ELR (cell line): ENCODE data around the gene NUB1.

Source experiments
- DNase-seq: peaks from one replicate; pipeline ENCODE4 v3.0.0-alpha.2; 2015; ENCODE audit warnings: low read depth

NUB1 gene

DNA sequence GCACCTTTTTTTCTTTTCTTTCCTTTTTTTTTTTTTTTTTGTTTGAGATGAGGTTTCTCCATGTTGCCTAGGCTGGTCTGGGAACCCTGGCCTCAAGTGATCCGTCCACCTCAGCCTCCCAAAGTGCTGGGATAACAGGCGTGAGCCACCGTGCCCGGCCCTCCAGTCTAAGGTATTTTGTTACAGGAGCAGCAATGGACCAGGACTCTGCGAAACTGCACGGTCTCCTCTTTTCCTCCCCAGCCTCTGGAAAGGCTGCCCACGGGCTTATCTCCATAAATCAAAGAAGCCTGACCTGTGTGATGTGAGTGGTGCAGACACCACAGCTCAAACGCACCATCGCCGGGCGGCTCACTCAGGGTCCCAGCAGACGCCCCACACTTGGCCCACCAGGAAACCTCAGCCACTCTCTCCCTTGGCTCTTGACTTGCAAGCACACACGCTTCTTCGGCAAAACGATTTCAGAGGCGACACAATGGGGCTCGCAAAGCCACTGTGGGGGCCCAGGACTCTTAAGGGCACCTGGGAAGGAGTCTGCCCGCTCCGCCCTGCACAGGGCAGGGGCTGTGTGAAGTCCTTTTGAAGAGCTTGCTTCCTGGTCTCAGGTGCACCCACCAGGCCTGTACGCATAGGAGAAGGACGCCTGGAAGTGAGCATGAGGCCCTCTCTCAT, 47.6 kb downstream of the NUB1 start:
- no peak for DNase-seq

DNA sequence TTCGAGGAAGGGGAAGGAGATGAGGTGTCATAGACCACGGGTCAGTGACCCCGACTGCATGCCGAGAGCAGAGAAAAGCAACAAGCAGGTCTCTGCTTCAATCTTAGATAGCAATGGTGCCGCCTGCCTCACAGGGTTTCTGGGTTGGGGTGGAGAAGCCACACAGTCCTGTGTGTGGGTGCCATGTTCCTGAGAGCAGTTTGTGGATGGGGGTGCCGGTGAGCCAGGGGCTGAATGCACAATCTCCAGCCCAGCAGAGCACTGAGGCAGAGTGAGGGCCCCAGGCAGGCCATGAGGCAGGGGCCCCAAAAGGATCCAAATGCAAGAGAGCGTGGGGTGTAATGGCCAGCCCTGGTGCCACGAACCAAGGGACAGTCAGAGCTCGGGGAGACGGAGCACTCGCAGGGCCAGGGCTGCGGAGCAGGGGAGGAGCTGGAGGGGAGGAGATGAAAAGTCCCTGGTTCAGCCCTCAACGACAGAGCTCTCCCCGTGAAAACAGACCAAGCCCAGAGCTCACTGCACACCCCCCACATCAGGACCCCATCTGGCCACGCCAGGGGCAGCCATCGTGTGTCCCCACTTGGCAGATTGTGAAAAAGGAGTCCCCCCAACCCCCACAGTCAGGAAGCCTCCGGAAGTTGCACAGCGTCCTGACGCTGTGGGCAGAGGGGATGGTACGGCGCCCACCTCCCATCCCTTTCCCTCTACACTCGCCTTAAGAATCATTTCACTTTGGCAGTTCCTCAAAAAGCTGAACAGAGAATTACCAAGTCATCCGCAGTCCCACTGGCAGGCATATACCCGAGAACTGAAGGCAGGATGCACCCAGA, 48.4 kb downstream of the NUB1 start:
- no peak for DNase-seq

DNA sequence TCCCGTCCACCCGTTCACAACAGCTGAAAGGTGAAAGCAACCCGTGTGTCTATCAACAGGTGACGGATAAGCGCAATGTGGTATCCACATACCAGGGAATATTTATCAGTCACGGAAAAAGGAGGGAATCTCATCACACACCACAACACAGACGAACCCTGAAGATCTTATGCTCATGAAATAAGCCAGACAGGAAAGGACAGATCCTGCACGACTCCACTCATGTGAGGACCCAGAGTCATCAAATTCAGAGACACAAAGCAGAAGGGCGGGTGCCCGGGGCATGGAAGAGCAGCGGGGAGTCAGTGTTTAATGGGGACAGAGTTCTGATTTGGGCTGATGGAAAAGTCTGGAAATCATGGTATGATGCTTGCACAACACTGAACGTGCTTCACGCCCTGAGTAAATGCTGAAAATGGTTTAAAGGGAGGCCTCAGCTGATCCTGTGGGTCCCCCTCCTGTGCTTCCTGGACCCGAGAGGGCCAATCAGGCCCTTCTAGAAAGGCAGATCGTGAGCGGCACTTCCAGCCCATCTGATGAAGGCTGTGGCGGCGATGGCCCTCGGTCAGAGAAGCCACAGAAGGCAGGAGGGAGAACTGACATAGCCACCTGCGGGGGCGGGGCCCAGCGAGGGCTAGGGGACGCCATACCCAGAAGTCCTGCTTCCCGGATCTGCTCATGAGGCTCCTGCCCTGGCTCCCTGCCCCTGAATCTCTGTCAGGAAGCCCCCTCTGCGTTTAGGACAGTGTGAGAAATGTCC, 49.2 kb downstream of the NUB1 start:
- no peak for DNase-seq

DNA sequence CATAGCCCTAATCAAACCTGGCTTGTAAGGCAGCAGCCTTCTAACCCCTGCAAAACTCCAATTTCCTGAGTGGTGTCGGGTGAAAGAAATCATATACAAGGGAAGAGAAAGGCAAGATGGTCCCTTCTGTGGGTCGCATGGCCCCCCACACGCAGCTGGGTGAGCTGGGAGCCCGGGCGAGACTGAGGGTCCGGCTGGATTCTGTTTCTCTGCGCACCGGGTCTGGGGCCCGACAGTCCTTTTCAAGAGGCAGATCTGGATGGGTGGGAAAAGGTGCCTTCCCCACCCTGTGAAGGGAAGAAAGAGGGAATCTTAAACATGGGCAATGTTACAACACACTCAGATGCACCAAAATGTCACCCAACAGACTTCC, 49.7 kb downstream of the NUB1 start:
- DNase-seq, result no peak

DNA sequence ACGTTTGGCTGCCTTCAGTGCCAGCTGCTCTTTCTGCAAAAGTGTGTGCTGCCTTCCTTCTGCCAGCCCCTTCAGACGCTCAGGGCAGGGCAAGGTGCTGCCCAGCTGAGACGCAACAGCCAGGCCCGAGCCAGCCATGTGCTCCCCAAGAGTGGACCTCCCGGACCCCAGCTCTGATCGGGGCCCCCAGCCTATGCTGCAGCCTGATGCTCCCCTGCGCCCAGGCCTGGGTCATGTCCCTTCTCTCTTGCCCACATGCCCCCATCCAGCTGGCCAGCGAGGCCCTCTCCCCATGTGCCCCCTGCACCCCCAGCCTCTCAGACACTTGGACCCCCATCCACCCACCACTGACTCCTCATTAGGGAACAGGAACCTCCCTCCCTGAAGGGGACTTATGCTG, 50.4 kb downstream of the NUB1 start:
- DNase-seq, result no peak

DNA sequence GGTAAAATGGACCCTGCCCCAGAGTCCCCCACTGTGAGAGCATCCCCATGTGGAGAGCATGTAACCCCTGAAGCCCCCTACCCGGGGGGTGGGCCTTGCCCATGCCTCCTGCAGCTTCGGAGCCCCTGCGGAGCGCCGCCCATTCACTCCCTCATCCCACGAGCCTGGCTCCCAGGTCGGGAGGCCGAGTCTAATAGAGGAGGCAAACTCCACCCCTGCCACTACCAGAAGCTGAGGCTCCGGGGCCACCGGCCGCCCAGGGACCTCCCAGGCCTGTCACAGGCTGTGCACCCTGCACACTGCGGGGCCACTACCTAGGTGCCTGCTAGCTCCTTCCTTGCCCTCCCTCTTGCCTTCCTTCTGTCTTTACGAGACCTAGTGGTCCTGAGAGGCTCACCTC, 50.8 kb downstream of the NUB1 start:
- no peak for DNase-seq

DNA sequence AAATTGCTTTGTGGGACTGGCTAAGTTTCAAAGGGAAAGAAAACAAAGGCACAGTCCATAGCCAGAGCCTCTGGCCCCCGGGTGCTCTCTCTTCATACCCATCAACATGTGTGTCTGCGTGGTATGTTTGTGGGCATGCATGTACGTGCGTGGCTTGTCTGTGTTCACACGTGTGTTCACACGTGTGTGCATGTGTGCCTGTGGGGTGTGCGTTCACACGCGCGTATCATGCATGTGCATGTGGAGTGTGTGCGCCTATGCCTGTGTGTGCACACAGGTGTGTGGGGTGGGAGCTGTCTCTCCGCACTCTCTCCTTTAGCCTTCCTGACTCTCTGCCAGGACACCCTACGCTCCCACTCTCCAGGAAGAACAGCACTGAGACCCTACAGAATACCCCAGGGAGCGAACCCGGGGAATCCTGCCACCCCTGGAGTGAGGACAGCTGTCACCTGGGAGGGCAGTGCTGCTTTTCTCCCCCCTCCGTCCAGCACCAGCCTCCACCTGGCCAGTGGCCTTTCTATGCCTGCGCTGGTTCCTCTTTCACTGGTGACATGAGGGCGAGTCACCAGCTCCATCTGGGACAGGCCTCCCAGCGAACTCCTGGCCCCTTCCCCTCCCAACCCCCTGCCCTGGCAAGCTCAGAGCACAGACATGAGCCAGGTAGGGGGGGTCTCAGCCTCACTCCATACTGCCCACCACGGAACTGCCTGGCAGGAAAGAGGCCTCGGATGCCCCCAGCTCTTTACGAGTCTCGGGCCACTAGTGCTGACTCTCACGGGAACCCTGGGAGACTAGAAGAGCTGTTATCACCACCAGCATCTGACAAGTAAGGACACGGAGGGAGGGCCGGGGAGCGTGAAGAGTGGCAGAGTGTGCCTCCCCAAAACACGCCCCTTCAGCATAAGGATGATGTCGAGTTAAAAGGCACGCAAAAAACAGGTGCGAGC, 51.7 kb downstream of the NUB1 start:
- no peak for DNase-seq

DNA sequence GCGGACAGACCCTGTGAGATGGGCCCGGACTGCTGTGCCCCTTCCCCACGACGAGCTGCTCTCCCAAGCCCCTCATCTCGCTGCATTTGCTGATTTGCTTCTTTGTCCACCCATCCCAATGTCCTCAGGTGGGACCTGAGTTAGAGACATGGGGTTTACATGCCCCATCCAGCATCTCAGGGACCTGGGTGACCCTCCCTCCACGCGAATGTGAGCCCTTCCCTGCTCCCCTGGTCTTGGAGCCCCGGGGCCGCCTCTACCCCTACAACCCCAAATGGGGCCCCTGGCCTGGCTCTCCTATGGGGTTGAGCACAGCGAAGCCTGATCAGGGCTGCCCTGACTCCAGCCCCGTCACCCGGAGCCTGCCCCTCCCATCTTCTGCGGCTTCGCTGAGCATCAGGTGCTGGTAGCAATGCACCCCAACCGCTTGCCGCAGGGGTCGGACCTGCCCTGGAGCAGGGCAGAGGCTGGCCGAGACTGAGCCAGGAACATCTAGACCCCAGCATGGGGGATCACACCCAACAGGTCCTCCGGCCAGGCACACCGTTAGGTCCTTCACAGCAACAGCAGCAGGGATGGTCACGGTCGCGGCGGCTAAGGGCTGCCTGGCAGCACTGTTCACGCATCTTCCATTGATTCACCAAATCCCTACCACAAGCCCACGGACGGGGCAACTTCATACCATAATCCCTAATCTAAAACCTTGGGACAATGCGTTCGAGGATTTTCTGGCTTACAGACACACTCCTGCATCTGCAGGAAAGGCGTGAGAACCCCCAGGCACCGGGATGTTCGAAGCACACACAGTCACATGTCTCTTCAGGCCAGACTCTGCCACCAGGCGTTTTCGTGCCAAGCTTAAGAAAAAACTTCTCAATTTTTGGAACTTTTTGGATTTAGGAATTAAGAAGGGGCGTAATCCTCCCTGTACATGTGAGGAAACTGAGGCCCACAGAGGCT, 52.7 kb downstream of the NUB1 start:
- no peak for DNase-seq

DNA sequence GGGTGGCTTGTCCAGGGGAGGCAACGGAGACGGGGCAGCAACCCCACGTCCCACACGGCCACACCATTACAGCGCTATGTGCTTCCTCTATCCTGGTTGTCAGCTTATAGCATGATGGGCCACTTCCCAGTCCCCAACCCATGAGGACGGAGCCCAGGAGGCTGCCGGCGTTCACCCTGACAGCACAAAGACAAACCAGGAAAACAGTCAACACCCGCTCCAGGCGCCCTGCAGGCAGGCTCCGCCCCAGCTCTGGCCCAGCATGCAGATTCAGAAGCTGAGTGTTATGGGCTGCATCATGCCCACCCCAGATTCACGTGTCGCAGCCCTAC, 53.4 kb downstream of the NUB1 start:
- no peak for DNase-seq

DNA sequence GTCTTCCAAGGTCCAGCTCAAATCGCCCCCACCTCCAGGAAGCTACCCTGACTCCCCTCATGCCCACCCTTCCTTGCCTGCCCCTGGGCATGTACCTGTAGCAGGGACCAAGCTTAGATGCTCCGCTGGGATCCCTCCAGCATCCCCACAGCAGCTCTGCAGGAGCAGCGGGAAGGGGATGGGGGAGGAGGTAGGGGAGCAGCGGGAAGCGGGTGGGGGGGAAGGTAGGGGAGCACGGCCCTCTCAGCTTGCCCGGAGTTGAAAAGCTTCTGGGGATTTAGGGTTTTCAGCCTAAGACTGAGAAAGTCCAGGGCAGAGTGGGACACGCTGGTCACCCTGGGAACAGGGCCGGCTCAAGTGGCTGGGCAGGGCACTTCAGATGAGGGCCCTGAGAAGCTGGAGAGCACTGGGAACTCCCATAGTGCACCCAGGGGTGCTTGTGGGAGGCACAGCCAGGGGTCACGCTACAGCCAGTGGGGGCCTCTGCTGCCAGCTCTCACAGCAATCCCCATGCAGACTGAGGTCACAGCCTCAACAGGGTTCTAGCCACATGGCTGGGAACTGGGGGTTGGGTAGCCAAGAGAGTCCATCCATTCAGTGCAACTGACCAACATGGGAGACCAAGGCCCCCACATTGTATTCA, 54.8 kb downstream of the NUB1 start:
- DNase-seq, result no peak

DNA sequence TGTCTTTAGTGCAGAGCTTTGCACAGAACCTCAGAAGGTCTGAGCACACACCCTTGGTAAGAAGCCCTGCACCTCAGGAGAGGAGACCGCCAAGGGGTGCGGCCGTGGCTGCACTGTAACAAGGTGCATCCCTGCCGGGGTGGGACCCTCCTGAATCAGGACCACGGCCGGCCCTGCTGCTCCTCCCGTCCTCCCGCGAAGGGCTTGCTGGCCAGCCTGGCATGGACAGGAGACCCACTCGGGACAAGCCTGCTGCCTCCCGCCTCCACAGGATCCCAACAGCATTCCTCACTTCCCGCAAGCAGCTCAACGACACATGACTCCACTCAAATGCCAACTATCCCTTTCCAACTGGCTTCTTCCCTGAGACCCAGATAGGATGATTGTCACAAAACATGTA, 55.4 kb downstream of the NUB1 start:
- no peak for DNase-seq

DNA sequence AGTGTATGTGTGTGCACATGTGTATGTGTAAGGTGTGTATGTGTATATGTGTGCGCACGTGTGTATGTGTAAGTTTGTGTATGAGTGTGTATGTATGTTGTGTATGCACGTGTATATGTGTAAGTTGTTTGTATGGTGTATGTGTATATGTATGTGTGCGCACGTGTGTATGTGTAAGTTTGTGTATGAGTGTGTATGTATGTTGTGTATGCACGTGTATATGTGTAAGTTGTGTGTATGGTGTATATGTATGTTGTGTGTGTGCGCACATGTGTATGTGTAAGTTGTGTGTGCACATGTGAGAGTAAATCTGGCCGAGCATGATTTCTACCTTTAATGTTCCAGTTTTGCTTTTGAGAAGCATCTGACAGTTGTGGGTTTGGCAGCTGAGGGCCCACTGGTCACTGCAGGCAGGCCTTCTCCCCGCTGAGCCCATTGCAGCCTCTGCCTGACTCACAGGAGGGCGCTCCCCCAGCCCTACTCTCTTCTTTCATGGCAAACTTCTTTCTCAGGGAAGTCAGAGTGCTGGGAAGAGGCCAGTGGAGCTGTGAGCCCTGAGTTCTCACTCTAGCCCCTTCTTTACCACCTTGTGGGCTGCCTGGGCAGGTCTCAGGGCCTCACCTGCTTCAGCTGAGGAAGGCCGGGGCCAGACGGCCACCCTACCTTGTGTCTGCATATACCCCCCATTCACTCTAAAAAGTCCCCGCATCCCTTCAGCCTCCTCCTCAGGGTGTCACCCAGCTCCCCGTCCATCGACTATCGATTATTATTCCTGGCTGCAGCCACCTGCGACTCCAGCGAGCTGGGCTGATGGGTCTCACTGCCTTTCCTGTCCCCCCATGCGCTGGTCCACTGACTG, 57.1 kb downstream of the NUB1 start:
- DNase-seq, result no peak

DNA sequence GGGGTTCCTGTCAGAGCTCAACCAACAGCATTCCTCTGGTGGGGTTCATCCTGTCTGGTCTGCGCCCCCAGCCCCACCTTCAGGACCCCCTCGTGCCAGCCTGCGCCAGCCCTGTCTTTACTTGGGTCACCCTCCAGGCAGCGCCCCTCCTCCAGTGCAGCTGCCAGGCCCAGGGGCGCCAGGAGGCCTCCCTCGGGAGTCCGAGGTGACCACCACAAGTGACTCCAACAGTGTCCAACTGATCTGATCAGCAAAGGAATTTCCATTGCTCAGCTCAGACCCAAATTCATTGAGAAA, 57.6 kb downstream of the NUB1 start:
- DNase-seq, result no peak

DNA sequence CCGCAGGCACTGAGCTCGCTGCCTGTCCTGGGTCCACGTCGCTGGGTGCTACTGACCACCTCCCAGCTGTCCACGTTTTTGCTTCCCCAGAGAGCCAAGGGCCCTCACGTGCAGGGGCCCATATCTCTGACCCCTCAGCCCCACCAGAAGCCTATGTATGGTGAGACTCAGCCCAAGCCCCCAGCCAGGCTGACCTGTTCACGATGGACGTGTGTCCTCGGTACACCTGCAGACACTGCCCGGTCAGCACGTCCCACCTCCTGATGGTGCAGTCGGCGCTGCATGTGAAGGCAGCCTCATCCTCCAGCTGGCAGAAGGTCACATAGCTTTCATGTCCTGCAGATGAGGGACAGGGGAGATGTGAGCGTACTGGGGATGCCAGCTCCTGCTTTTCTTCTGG, 58.3 kb downstream of the NUB1 start:
- no peak for DNase-seq

DNA sequence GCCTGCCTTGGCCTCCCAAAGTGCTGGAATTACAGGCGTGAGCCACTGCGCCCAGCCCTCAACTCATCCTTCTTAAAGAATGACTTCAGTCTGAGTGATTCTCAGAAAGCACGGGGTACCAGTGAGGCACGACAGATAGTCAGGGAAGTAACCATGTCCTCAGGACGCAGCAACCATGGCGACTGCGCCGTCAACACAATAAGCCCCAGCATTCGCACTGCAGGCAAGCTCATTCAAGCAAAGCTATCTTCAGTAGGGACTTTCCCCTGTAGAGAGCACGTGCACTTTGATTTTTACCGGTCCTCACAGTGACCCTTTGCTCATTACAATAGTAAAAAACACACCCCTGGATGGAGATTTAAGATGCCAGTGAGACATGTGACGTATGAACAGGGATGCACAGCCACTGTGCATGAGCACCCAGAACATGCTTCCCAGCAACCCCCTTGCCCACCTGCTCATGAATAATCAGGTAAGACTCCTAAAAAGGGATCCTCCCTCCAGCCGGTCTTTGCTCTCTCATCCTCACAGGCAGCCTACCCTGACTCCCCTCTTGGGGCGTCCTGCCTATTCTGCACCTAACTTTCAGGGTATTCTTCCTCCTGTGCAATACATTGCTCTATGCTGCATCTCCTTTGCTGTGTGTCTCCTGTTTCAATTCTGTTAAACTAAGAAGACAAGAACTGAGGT, 59.2 kb downstream of the NUB1 start:
- no peak for DNase-seq

DNA sequence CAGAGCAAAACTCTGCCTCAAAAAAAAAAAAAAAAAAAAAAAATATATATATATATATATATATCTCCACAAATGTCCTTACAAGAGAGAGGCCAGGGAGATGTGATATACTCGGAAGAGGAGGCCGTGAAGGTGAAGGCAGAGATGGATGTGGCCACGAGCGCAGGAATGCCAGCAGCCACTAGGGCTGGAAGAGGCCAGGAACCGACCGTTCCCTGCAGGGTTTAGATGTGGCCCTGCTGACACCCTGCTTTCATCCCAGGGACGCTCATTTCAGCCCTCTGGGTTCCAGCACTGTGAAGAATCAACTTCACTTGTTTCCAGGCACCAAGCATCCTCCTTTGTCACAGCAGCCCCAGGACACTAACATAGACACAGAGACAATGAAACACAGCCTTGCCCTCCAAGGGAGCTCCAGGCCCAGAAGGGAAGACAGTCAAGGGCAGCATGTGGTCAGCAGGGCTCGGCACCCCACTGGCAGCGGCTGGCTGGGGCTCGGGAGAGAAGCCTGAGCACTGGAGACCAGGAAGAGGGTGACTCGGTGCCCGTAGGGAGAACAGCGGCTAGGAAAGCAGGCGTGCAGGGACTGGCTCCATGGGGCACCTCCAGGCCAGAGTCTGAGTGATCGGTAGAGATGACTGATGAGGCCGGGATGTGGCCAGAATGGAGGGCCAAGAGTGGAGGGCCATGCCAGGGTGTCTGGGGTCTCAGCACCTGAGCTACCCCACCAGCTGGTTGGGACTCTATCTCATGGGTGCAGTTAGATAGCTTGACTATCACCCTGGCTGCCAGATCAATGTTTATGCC, 60.6 kb downstream of the NUB1 start:
- no peak for DNase-seq

DNA sequence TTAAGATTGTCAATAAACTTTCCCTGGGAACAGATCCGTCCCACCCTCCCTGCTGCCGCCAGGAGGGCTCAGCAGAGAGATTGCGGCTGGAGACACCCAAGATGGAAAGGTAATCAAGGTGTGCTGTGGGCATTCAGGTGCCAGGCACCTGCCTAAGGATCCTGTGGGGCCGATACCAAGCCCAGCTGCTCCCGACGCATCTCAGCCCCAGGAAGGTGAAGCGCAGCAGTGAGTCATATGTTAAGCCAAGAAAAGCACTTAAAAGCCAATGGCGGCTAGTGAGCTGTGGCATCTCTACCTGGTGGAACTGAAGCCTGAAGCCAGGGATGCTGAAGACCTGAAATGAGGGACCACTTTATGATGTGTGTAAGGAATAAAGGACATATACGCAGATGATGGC, 62.2 kb downstream of the NUB1 start:
- no peak for DNase-seq
